ENCODE data around the gene GRIN2C. TPM values are rescaled to one million over a fixed set of nuclear protein-coding genes. Genes with fewer than 3 reads are reported as not detected.
A peak's percentile ranks its signal among the peaks of the same experiment; 100 is the strongest.
"Not testable (repeated sequence)": the region's sequence is repeated elsewhere in the genome, so short reads cannot be mapped to it uniquely, and the experiment has no call there.

GRIN2C gene
- total RNA-seq, 1 donor: not detected

DNA sequence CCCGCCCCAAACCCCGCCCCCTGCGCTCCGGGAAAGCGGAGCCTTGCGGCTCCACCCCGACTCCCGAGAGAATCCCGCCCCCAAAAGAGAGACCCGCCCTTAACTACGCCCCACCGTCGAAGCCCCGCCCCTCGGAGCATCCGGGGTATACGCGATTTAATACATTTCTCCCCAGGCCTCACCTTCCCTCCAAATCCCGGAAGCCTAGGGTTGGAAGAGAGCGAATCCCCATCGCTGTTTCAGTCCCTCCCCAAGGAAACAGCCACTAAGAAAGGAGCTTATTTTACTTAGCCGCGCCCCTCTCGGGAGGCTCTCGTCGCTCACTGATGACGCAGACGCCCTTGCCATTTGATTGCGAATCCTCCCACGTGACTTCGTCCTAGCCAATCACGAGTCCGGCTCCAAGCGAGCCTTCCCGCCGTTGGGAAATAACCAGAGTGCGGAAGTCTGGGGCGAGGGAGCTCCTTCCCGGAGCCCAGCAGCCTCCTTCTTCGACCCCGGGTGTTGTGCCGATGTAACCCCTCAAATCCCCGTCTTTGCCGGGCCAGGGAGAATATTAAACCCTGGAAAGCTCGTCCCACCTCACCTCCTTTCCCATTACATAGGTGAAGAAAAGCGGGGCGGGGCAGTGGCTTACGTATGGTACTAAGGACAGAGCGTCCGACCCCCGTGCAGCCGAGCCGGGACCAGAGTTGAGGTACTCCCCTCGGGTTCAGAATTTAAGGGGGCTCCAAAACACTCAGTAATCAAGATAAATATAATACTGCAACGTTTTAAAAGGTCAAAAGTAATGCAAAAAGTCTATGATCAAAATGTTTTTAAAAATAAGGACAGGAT lies 13.6 kb upstream of the GRIN2C start:
- peaks cover 16% of the 10 kb centered on the region for H3K4me1 ChIP-seq (ENCODE audit: insufficient read depth, low read length)
- H3K4me3 ChIP-seq (ENCODE audit: low read length): peak overlapping the region; percentile 81
- no peaks in the 10 kb centered on the region for H3K9me3 ChIP-seq (ENCODE audit: low read depth, low read length)
- H3K27me3 ChIP-seq (ENCODE audit: insufficient read depth, low read length): no peaks in the 10 kb centered on the region

- Histone ChIP-seq H3K9me3 (ENCODE audit: low read depth, low read length) (no peaks in the 10 kb centered on the region), H3K4me3 (ENCODE audit: low read length) (peak within 1 kb of the TSS; percentile 81), H3K4me1 (ENCODE audit: insufficient read depth, low read length) (peaks cover 16% of the 10 kb centered on the region), H3K27me3 (ENCODE audit: insufficient read depth, low read length) (no peaks in the 10 kb centered on the region)
These were observed 12.8 kb upstream of the GRIN2C start, which contains the start of gene FDXR for GRCh38 chr17:74872313-74873036. TSS of gene FDXR (minus strand) at chr17:74872994. CDS start at chr17:74872944, 50 bp downstream.

GRCh38 chr17:74871356-74872076 lies 11.8 kb upstream of the GRIN2C start:
- Histone ChIP-seq H3K9me3 (ENCODE audit: low read depth, low read length) (no peaks in the 10 kb centered on the region), H3K4me3 (ENCODE audit: low read length) (no peak overlapping the region), H3K27me3 (ENCODE audit: insufficient read depth, low read length) (no peaks in the 10 kb centered on the region), H3K4me1 (ENCODE audit: insufficient read depth, low read length) (peaks cover 16% of the 10 kb centered on the region)

- Histone ChIP-seq H3K27me3 (ENCODE audit: insufficient read depth, low read length) (no peaks in the 10 kb centered on the region), H3K4me1 (ENCODE audit: insufficient read depth, low read length) (peaks cover 16% of the 10 kb centered on the region), H3K4me3 (ENCODE audit: low read length) (no peak overlapping the region), H3K9me3 (ENCODE audit: low read depth, low read length) (no peaks in the 10 kb centered on the region)
These were observed 10.8 kb upstream of the GRIN2C start for GRCh38 chr17:74870512-74870911.

GRCh38 chr17:74870028-74870427 lies 10.3 kb upstream of the GRIN2C start:
- not testable (repeated sequence) for H3K9me3 ChIP-seq (ENCODE audit: low read depth, low read length); H3K27me3 ChIP-seq (ENCODE audit: insufficient read depth, low read length); H3K4me3 ChIP-seq (ENCODE audit: low read length)
- peaks cover 16% of the 10 kb centered on the region for H3K4me1 ChIP-seq (ENCODE audit: insufficient read depth, low read length)

DNA sequence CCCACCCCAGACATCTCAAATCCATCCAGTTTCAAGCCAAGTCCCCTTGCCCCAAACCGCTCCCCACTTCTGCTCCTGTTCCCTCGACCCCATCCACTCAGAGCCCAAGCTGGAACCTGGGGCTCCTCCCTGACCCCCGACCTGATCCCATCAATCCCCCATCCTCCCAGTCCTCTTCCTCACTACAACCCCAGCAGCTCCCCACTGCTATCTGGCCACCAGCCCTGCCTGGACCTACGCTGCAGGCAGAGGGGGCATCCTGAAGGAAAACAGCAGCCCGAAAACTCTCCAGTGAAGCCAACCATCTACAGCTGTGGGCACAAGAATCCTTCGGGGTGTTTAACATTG lies 9.2 kb upstream of the GRIN2C start:
- no peaks in the 10 kb centered on the region for H3K27me3 ChIP-seq (ENCODE audit: insufficient read depth, low read length)
- peaks cover 13% of the 10 kb centered on the region for H3K4me1 ChIP-seq (ENCODE audit: insufficient read depth, low read length)
- H3K9me3 ChIP-seq (ENCODE audit: low read depth, low read length): no peaks in the 10 kb centered on the region
- H3K4me3 ChIP-seq (ENCODE audit: low read length): no peak overlapping the region

DNA sequence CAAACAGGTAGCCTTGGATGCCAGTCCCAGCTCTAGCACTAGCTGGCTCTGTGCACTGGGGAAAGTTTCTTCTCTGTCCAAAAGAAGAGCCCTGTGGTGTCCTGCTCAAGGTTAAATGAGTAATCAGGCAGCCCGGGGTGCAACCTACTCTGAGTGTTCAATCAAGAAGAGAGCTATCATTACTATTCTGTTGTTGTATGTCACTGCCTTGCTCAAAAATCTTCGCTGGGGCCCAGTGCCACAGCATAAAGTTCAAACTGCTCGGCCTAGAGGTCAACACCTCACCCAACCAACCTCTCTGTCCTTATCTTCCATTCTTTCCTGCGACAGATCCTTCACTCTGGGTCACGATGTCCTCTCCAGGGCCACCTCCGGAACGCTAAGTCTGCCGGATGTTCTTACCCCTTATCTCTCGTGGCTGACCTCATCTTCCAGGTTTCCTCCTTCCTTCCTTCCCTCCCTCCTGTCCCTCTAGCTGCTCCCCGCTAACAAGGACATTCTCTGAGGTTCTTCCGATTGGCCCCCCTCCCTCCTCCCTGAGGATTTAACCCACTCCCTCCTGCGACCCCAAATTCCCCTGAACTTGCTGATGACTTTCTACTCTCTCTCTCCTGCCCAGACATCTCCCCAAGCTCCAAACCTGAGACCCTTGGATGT lies 8.7 kb upstream of the GRIN2C start:
- Histone ChIP-seq H3K4me1 (ENCODE audit: insufficient read depth, low read length) (peaks cover 10% of the 10 kb centered on the region), H3K27me3 (ENCODE audit: insufficient read depth, low read length) (no peaks in the 10 kb centered on the region)

DNA sequence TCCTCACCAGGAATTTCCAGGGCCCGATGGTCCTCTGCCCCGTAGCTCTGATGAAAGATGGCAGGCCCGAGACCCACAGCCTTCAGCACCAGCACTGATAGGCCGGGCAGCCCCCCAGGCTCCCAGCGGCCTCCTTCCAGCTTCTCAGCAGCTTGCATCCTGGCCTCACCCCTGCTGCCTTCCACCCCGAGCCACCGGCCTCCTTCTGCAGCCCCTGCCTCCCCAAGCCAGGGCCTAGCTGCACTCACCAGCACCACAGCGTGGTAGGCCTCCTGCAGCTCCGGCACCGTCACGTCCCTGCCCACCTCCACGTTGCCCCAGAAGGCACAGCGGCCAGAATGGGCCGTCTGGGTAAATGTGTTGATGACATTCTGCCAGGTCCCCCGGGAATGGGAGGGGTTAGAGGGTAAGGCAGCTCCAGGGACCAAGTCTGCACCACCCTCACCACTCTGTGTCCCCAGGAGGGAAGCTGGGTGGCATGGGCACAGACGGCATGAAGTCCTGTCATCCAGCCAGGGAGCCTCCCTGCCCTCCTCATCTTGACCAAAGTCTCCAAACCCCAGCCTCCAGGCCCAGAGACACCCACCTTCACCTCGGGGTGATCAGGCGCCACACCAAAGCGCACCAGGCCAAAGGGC lies 6.6 kb upstream of the GRIN2C start:
- Histone ChIP-seq H3K27me3 (ENCODE audit: insufficient read depth, low read length) (peaks cover 10% of the 10 kb centered on the region), H3K9me3 (ENCODE audit: low read depth, low read length) (no peaks in the 10 kb centered on the region), H3K4me3 (ENCODE audit: low read length) (no peak overlapping the region), H3K4me1 (ENCODE audit: insufficient read depth, low read length) (peaks cover 6% of the 10 kb centered on the region)

More for the DNA sequence above, 8.7 kb upstream of the GRIN2C start:
- Histone ChIP-seq H3K4me3 (ENCODE audit: low read length) (no peak overlapping the region), H3K9me3 (ENCODE audit: low read depth, low read length) (no peaks in the 10 kb centered on the region)

DNA sequence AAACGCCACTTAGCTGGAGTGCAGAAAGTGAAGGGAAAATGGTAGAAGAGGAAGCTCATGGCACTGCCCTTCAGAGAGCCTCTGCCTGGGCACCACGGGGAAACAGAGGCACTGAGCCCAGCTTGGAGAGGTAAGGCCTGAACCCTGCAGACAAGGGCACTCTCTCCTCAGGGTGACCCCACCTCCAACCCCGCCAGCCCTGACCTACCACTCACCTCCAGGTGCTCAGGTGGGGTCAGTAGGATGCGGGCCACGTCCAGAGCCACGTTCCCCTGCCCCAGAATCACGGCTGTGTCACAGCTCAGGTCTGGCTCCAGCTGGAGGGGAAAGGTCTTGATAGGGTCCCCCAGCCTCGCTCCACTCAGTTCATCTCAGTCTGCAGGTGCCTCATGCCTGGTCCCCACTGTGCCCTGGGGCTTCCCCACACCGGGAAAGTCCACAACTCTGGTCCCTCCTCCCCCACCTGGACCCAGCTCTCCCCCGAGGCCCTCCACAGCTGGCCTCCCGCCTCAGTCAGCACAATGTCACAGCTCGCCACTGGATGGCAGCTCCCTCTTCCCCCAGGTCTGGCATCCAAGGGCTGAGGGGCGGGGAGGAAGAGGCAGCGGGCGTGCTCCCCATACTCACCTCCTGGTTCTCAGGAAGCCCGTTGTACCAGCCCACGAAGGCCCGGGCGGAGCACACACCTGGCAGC lies 6.0 kb upstream of the GRIN2C start:
- no peak overlapping the region for H3K4me3 ChIP-seq (ENCODE audit: low read length)
- H3K9me3 ChIP-seq (ENCODE audit: low read depth, low read length): no peaks in the 10 kb centered on the region
- peaks cover 16% of the 10 kb centered on the region for H3K27me3 ChIP-seq (ENCODE audit: insufficient read depth, low read length)
- H3K4me1 ChIP-seq (ENCODE audit: insufficient read depth, low read length): peaks cover 13% of the 10 kb centered on the region

- H3K4me3 ChIP-seq (ENCODE audit: low read length): no peak overlapping the region
- peaks cover 20% of the 10 kb centered on the region for H3K4me1 ChIP-seq (ENCODE audit: insufficient read depth, low read length)
- H3K27me3 ChIP-seq (ENCODE audit: insufficient read depth, low read length): peaks cover 24% of the 10 kb centered on the region
- H3K9me3 ChIP-seq (ENCODE audit: low read depth, low read length): no peaks in the 10 kb centered on the region
These were observed 5.2 kb upstream of the GRIN2C start for GRCh38 chr17:74864866-74865395.

GRCh38 chr17:74864297-74864865 lies 4.7 kb upstream of the GRIN2C start:
- H3K9me3 ChIP-seq (ENCODE audit: low read depth, low read length): no peaks in the 10 kb centered on the region
- H3K4me3 ChIP-seq (ENCODE audit: low read length): no peak overlapping the region
- H3K27me3 ChIP-seq (ENCODE audit: insufficient read depth, low read length): peaks cover 24% of the 10 kb centered on the region
- peaks cover 21% of the 10 kb centered on the region for H3K4me1 ChIP-seq (ENCODE audit: insufficient read depth, low read length)

- H3K27me3 ChIP-seq (ENCODE audit: insufficient read depth, low read length): peaks cover 31% of the 10 kb centered on the region
- no peaks in the 10 kb centered on the region for H3K9me3 ChIP-seq (ENCODE audit: low read depth, low read length)
- peaks cover 21% of the 10 kb centered on the region for H3K4me1 ChIP-seq (ENCODE audit: insufficient read depth, low read length)
- H3K4me3 ChIP-seq (ENCODE audit: low read length): no peak overlapping the region
These were observed 4.0 kb upstream of the GRIN2C start for GRCh38 chr17:74863420-74864296.

DNA sequence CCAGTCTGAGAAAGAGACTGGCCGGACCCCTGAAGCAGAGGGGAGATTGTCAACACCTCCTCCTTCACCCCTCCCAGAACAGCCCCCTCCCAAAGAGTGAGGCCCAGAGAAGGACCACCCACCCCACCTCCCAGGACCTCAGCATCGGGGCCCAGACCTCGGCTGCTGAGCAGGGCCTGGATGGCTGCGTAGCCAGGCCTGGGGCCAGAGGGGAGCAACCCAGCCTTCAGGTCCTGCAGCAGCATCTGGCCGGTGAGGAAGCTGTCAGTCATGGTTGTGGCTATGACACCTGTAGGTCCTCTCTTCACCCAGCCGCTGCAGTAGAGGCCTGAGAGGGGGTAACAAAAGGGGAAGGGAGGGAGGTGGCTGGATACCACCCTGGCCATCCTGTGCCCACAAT lies 3.2 kb upstream of the GRIN2C start:
- Histone ChIP-seq H3K4me3 (ENCODE audit: low read length) (no peak overlapping the region), H3K27me3 (ENCODE audit: insufficient read depth, low read length) (peaks cover 34% of the 10 kb centered on the region), H3K9me3 (ENCODE audit: low read depth, low read length) (no peaks in the 10 kb centered on the region), H3K4me1 (ENCODE audit: insufficient read depth, low read length) (peaks cover 21% of the 10 kb centered on the region)
